ENCODE measurements around the gene SH3RF3. TPM values are rescaled to one million over a fixed set of nuclear protein-coding genes. Genes with fewer than 3 reads are reported as not detected.

Gene SH3RF3
- total RNA-seq, 1 donor from 2014 or later, result 0.22 TPM

- intact Hi-C loops (cut with micrococcal nuclease), result no loop called here
Measured at GRCh38 chr2:109275120-109276012, 146.4 kb downstream of the SH3RF3 start.

- intact Hi-C loops (cut with micrococcal nuclease), result no loop called here
Measured at GRCh38 chr2:109277406-109277805, 148.4 kb downstream of the SH3RF3 start.

- intact Hi-C loops (cut with micrococcal nuclease), result no loop called here
Measured at GRCh38 chr2:109279243-109279860, 150.3 kb downstream of the SH3RF3 start.

- intact Hi-C loops (cut with micrococcal nuclease), result no loop called here
Measured at GRCh38 chr2:109280804-109281203, 151.8 kb downstream of the SH3RF3 start.

- intact Hi-C loops (cut with micrococcal nuclease), result no loop called here
Measured at GRCh38 chr2:109282360-109282759, 153.4 kb downstream of the SH3RF3 start.

- intact Hi-C loops (cut with micrococcal nuclease), result no loop called here
Measured at GRCh38 chr2:109282865-109283264, 153.9 kb downstream of the SH3RF3 start.

GRCh38 chr2:109284826-109285225 lies 155.8 kb downstream of the SH3RF3 start:
- intact Hi-C loops (cut with micrococcal nuclease), result no loop called here

- intact Hi-C loops (cut with micrococcal nuclease), result no loop called here
Measured at GRCh38 chr2:109285244-109285651, 156.2 kb downstream of the SH3RF3 start.

- intact Hi-C loops (cut with micrococcal nuclease), result no loop called here
Measured at GRCh38 chr2:109287413-109287812, 158.4 kb downstream of the SH3RF3 start.

- intact Hi-C loops (cut with micrococcal nuclease), result no loop called here
Measured at GRCh38 chr2:109287838-109288237, 158.8 kb downstream of the SH3RF3 start.

GRCh38 chr2:109288544-109289368 lies 159.8 kb downstream of the SH3RF3 start:
- intact Hi-C loops (cut with micrococcal nuclease), result no loop called here

- intact Hi-C loops (cut with micrococcal nuclease), result no loop called here
Measured at GRCh38 chr2:109289504-109290222, 160.7 kb downstream of the SH3RF3 start.

GRCh38 chr2:109290887-109291643 lies 162.1 kb downstream of the SH3RF3 start:
- intact Hi-C loops (cut with micrococcal nuclease), result no loop called here

- intact Hi-C loops (cut with micrococcal nuclease), result loop anchor here (1.0 kb wide), 1 partner anchor 49 kb away; no protein-coding TSS in a partner anchor
Measured at GRCh38 chr2:109292386-109292785, 163.4 kb downstream of the SH3RF3 start.

GRCh38 chr2:109293663-109294062 lies 164.7 kb downstream of the SH3RF3 start:
- intact Hi-C loops (cut with micrococcal nuclease), result no loop called here

- intact Hi-C loops (cut with micrococcal nuclease), result no loop called here
Measured at GRCh38 chr2:109294523-109294922, 165.5 kb downstream of the SH3RF3 start.

GRCh38 chr2:109295070-109295780 lies 166.2 kb downstream of the SH3RF3 start:
- intact Hi-C loops (cut with micrococcal nuclease), result no loop called here

- intact Hi-C loops (cut with micrococcal nuclease), result no loop called here
Measured at GRCh38 chr2:109295781-109296117, 166.7 kb downstream of the SH3RF3 start.

GRCh38 chr2:109297566-109298490 lies 168.8 kb downstream of the SH3RF3 start:
- intact Hi-C loops (cut with micrococcal nuclease), result no loop called here
